GM21825 (cell line): ENCODE measurements around the gene CMC2.

Experiments
- ATAC-seq: cut with Tn5 transposase; IDR thresholded peaks from one replicate; pipeline ENCODE4 v1.9.1; 2021; ENCODE audit warnings: mild to moderate bottlenecking, moderate library complexity; ENCODE audit not compliant: unreplicated experiment

The CMC2 gene

GRCh38 chr16:81003610-81004460 lies 2.9 kb downstream of the CMC2 start:
- ATAC-seq = no peak

DNA sequence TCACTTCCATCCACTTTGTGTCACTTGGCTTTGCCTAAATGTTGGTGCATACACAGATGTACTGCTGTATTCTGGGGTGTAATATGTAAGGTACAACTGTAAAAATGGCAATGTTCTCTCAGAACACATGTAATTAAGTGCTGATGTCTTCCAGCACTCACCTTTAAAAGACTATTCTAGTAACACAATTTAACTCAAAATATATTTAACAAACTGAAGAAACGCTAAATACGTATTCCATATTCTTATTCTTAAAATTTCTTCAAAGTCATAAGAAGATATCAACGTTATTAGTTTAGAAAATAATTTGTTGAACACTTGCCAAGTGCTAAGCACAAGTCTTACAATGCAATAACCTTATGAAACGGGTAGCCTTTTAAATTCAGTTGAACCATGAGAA lies 3.6 kb downstream of the CMC2 start:
- no peak for ATAC-seq

- ATAC-seq = no peak
These were observed 5.4 kb downstream of the CMC2 start for GRCh38 chr16:81001330-81001729.

DNA sequence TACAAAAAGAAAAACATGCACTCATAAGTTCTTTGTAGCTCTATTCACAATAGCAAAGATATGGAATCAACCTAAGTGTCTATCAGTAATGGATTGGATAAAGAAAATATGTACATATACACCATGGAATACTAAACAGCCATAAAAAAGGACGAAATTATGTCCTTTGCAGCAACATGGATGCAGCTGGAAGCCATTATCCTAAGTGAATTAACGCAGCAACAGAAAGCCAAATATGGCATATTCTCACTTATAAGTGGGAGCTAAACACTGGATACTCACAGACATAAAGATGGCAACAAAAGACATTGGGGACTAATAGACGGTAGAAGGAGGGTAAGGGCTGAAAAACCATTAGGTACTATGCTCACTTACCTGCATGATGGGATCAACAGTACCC lies 5.8 kb downstream of the CMC2 start:
- ATAC-seq = no peak

- ATAC-seq = no peak
These were observed 8.6 kb downstream of the CMC2 start for GRCh38 chr16:80997964-80998620.

GRCh38 chr16:80997139-80997798 lies 9.4 kb downstream of the CMC2 start:
- peak; percentile 61 for ATAC-seq

DNA sequence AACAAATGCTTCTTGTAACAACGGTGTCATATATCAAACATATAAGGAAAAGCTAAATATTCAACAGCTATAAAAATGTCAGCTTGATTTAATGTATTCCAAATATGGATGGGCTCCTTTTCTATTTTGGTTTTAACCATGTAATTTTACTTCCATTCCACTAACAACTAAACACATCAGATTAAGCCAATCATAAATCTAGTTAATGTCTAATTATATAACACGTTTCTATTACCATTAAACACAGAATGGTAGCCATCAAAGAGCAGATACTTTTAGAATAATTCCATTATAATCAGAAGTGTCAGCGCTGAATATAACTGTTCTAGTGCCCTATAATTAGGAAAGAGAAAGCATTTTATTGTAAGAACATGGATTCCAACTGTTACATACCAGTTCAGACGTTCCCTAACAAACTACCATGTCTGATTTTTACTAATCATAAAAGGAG lies 10.0 kb downstream of the CMC2 start:
- no peak for ATAC-seq

DNA sequence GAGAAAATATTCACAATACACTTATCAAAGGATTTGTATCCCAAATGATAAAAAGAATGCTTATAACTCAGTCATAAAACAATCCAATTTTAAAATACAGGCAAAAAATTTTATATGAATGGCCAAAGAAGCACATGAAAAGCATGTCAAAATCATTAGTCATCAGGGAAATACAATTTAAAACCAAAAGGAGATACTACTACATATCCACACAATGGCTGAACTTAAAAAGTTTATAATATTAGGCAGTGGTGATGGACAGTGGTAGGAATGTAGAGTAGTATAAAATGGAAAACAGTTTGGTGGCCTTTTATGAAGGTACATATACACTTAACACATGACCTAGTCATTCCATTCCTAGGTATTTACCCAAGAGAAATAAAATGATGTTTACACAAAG lies 12.2 kb downstream of the CMC2 start:
- ATAC-seq = no peak

DNA sequence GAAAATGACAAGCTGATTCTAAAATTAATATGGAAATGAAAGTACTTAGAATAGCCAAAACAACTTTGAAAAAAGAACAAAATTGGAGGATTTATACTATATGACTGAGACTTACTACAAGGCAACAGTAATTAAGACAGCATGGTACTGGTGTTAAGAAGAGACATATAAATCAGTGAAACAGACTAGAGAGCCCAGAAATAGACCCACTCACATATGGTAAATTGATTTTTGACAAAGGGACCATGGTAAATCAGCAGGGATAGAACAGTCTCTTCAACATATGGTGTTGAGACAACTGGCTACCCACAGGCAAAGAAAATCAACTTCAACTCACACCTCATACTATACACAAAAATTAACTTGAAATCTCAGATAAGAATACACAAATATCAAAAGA lies 12.9 kb downstream of the CMC2 start:
- ATAC-seq = no peak

DNA sequence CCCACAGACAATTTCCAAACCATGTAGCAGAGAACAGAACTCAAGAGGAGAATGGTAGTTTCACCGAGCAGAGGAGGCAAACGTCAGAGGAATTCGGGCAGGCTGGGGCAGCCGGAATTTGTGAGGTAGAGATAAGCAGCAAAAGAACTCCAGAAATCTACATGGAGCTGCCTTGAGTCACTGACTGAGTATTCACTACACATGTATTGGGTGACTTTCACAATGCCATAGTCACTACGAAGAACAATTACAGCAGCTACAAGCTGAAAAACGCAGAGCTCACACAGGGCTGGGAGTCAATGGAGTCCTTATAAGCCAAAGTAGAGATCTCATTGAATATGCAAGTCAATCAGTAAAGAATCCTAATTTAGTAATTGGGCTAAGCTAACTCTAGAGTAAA lies 13.4 kb downstream of the CMC2 start:
- ATAC-seq = no peak

DNA sequence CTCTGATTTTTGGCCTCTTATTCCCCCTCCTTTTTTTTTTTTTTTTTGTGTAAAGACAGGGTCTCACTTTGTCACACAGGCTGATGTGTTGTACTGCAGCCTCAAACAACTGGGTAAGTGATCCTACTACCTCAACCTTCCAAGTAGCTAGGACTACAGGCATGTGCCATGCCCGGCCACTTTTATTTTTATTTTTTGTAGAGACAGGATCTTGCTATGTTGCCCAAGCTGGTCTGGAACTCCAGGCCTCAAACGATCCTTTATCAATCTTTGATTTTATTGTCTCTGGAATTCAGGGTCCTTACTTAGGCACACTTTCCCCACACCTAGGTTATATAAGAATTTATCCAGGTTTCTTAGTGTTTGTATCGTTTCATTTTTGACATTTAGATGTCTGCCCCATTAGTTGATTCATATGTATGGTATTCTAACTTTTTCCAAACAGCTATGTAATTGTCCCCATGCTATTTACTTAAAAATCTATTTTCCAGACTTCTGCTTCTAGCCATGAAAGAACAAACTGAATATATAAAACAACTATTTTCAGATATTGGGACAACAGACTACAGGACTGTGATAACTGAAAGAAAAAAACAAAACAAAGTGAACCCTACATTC lies 13.9 kb downstream of the CMC2 start:
- no peak for ATAC-seq

GRCh38 chr16:80991792-80992430 lies 14.8 kb downstream of the CMC2 start:
- no peak for ATAC-seq

DNA sequence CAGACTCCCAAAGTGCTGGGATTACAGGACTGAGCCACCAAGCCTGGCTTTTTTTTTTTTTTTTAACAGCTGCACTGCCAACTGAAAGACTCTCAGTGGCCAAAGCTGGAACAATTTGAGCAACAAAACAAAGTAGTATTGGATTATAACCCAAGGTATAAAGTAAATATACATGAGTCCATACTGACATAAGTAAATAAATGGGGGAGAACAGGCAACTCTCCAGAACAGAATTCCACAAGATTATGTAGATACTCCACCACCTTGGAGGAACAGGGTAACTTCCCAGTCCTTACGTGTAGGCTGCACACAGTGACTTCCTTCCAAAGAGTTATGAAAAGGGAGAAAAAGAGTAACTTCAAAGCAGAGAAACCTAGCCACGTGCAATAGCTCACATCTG lies 15.7 kb downstream of the CMC2 start:
- ATAC-seq = no peak

DNA sequence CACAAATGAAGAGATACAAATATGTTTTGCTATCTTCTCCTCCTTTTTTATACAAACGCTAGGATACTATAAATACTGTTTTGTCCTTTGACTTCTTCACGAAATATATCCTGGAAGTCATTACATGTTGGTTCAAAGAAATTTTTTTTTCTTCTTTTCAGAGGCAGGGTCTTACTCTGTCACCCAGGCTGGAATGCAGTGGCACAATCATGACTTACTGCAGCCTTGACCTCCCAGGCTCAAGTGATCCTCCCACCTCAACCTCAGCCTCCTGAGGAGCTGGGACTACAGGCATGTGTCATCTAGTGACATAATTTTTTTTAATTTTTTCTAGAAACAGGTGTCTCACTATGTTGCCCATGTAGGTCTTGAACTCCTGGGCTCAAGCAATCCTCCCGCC lies 16.1 kb downstream of the CMC2 start:
- ATAC-seq = no peak

- ATAC-seq = no peak
These were observed 16.9 kb downstream of the CMC2 start for GRCh38 chr16:80989801-80990200.

- ATAC-seq = no peak
These were observed 17.9 kb downstream of the CMC2 start for GRCh38 chr16:80988756-80989155.

GRCh38 chr16:80986557-80986956 lies 20.1 kb downstream of the CMC2 start:
- no peak for ATAC-seq

GRCh38 chr16:80985611-80986010 lies 21.1 kb downstream of the CMC2 start:
- ATAC-seq = no peak

GRCh38 chr16:80984124-80984892 lies 22.4 kb downstream of the CMC2 start:
- no peak for ATAC-seq

DNA sequence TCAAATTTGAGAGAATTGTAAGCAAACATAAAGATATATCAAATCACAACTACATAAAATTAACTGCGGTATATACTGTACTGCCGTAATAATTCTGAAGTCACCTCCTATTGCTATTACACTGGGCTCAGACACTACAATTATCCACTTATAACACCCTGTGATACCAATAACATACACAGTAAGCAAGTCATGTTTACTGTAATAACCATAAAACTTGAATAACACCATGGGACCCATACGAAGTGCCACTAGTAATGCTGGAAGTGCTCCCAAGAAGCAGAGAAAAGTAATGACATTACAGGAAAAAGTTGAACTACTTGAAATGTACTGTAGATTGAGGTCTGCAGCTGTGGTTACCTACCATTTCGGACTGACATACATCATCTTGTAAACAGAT lies 24.0 kb downstream of the CMC2 start:
- no peak for ATAC-seq
